Peyer's patch (tissue), 4 donors: ENCODE measurements around the gene COPB1.

Experiments
- CTCF ChIP-seq, 6 experiments: fragments of 450-650 bp in 4 of 6; fragments of 200-600 bp in 2 of 6; sonication (generic) in 1 of 6; IDR thresholded peaks; one replicate each; pipeline ENCODE4 v1.5.1; 2017 to 2019; ENCODE audit warnings: antibody characterized with exemption in 6 of 6, mild to moderate bottlenecking in 3 of 6, moderate library complexity in 1 of 6
- POLR2A ChIP-seq, 2 donors: fragments of 450-650 bp; IDR thresholded peaks; one replicate each; pipeline ENCODE4 v1.5.1; 2017; ENCODE audit warnings: antibody characterized with exemption in 2 of 2, mild to moderate bottlenecking in 2 of 2, moderate library complexity in 2 of 2

- TF ChIP-seq POLR2A (IDR thresholded peaks at IDR 0.05) (no peak), CTCF (IDR thresholded peaks at IDR 0.05) (no peak)
Observed at GRCh38 chr11:14506532-14506931, 6.9 kb upstream of the COPB1 start.
